ENCODE results near the gene ADAMTS6. TPM values are rescaled to one million over a fixed set of nuclear protein-coding genes. Genes with fewer than 3 reads are reported as not detected.
A peak's percentile ranks its signal among the peaks of the same experiment; 100 is the strongest.

Gene ADAMTS6
- total RNA-seq, 1 experiment from 2014 or later: 0.23 TPM

DNA sequence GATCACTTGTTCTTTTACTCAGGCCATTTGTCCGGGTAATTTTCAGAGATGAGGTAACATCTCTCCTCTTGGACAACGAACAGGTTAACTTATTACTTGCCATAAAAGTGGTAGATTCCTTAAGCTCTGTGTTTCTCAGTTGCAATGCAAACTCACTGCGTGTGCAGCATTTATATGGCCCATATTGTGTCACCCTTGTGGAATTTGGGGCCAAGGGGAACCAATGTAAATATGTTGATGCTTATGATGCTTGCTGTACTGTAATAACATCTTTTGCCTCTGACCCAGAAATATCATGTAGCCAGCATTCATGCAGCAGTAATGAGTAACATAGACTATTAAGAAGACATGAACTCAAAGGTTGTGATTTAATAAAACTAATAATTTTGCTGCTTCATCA lies 175.8 kb downstream of the ADAMTS6 start:
- H3K27me3 Mint-ChIP-seq (ENCODE audit: insufficient read depth, unreplicated experiment): no peaks in the 10 kb centered on the region
- no peaks in the 10 kb centered on the region for H3K9me3 Mint-ChIP-seq (ENCODE audit: unreplicated experiment)
- Histone ChIP-seq H3K9me3 (no peaks in the 10 kb centered on the region), H3K4me3 (ENCODE audit: low read depth, low read length) (no peak overlapping the region), H3K4me1 (0 out of 2 replicates have a peak, but pooled peaks cover 3% of the 10 kb centered on the region), H3K27me3 (replicated peaks; ENCODE audit: control insufficient read depth, insufficient read depth, low read length) (no peaks in the 10 kb centered on the region), H3K36me3 (ENCODE audit: control insufficient read depth, insufficient read depth, low read length) (no peaks in the 10 kb centered on the region)
- peak; percentile 32 to 34 for DNase-seq
- TF ChIP-seq, protein P1, sequence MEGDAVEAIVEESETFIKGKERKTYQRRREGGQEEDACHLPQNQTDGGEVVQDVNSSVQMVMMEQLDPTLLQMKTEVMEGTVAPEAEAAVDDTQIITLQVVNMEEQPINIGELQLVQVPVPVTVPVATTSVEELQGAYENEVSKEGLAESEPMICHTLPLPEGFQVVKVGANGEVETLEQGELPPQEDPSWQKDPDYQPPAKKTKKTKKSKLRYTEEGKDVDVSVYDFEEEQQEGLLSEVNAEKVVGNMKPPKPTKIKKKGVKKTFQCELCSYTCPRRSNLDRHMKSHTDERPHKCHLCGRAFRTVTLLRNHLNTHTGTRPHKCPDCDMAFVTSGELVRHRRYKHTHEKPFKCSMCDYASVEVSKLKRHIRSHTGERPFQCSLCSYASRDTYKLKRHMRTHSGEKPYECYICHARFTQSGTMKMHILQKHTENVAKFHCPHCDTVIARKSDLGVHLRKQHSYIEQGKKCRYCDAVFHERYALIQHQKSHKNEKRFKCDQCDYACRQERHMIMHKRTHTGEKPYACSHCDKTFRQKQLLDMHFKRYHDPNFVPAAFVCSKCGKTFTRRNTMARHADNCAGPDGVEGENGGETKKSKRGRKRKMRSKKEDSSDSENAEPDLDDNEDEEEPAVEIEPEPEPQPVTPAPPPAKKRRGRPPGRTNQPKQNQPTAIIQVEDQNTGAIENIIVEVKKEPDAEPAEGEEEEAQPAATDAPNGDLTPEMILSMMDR (IDR thresholded peaks at IDR 0.05; ENCODE audit: insufficient read depth in 1 of 2, low read depth in 1 of 2, low read length in 1 of 2, severe bottlenecking in 1 of 2, unreplicated experiment in 1 of 2): no peak
- H3K4me3 Mint-ChIP-seq (ENCODE audit: unreplicated experiment): no peak overlapping the region
- POLR2A ChIA-PET: no interaction called here
- BruUV-seq (replicated peaks): no TSS peak
- CTCF ChIA-PET: no interaction called here
- H3K27ac Mint-ChIP-seq (ENCODE audit: unreplicated experiment): no peak overlapping the region
- intact Hi-C loops (cut with micrococcal nuclease; ENCODE audit: unreplicated experiment): no loop called here
- H3K4me1 Mint-ChIP-seq (ENCODE audit: low read depth, unreplicated experiment): peaks cover 8% of the 10 kb centered on the region
- H3K36me3 Mint-ChIP-seq (ENCODE audit: insufficient read depth, unreplicated experiment): no peaks in the 10 kb centered on the region

DNA sequence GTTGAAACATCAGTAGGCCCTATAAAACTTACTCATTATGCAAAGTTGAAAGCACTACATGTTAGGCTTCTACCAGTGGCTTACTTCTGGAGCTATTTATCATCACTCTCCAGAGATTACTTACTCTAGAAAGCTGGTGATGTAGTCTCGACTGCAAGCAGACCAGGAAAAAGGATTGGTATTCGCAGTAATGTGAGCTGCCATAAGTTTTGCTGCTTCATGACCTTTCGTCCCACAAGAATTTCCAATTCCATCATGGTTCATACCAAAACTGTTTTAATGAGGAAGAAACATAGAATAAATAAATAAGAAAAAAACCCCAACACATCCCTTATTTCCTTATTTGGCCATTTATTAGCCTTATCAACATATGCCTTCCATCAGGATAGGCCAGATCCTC lies 181.9 kb downstream of the ADAMTS6 start:
- no peaks in the 10 kb centered on the region for H3K9me3 Mint-ChIP-seq (ENCODE audit: unreplicated experiment)
- H3K36me3 ChIP-seq (ENCODE audit: control insufficient read depth, insufficient read depth, low read length): no peaks in the 10 kb centered on the region
- TF ChIP-seq, protein P1 (IDR thresholded peaks at IDR 0.05; ENCODE audit: insufficient read depth in 1 of 2, low read depth in 1 of 2, low read length in 1 of 2, severe bottlenecking in 1 of 2, unreplicated experiment in 1 of 2): no peak
- no peaks in the 10 kb centered on the region for H3K27me3 ChIP-seq (replicated peaks; ENCODE audit: control insufficient read depth, insufficient read depth, low read length)
- no peaks in the 10 kb centered on the region for H3K36me3 Mint-ChIP-seq (ENCODE audit: insufficient read depth, unreplicated experiment)
- CTCF ChIA-PET: no interaction called here
- H3K27me3 Mint-ChIP-seq (ENCODE audit: insufficient read depth, unreplicated experiment): no peaks in the 10 kb centered on the region
- H3K4me3 Mint-ChIP-seq (ENCODE audit: unreplicated experiment): no peak overlapping the region
- intact Hi-C loops (cut with micrococcal nuclease; ENCODE audit: unreplicated experiment): no loop called here
- H3K9me3 ChIP-seq: no peaks in the 10 kb centered on the region
- no peak overlapping the region for H3K27ac Mint-ChIP-seq (ENCODE audit: unreplicated experiment)
- H3K4me3 ChIP-seq (ENCODE audit: low read depth, low read length): no peak overlapping the region
- no peaks in the 10 kb centered on the region for H3K4me1 Mint-ChIP-seq (ENCODE audit: low read depth, unreplicated experiment)
- no peak for DNase-seq
- POLR2A ChIA-PET: no interaction called here
- H3K4me1 ChIP-seq: no peaks in the 10 kb centered on the region
- no TSS peak for BruUV-seq (replicated peaks)

DNA sequence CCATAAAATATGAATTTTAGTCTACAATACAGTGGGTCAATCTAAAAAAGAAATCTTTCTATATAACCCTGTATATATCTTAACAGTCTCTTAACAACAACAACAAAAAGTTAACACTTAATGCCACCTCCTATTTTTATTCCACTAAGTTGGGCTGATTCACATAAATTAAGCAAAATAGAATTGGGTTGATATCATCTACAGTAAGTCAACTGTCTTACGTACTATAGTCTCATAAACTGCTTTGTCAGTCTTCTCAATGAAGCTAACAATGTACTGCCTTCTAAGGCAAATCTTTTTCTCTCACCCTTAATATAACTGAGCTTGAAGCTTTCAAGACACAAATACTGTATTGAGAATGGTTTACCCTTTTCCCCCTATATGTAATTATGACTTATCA lies 185.7 kb downstream of the ADAMTS6 start:
- ChIA-PET POLR2A (no interaction called here), CTCF (no interaction called here)
- no peaks in the 10 kb centered on the region for H3K27me3 ChIP-seq (replicated peaks; ENCODE audit: control insufficient read depth, insufficient read depth, low read length)
- Mint-ChIP-seq H3K4me1 (ENCODE audit: low read depth, unreplicated experiment) (no peaks in the 10 kb centered on the region), H3K36me3 (ENCODE audit: insufficient read depth, unreplicated experiment) (no peaks in the 10 kb centered on the region), H3K27ac (ENCODE audit: unreplicated experiment) (no peak overlapping the region), H3K9me3 (ENCODE audit: unreplicated experiment) (no peaks in the 10 kb centered on the region), H3K4me3 (ENCODE audit: unreplicated experiment) (no peak overlapping the region), H3K27me3 (ENCODE audit: insufficient read depth, unreplicated experiment) (no peaks in the 10 kb centered on the region)
- no peaks in the 10 kb centered on the region for H3K4me1 ChIP-seq
- no peak for DNase-seq
- BruUV-seq (replicated peaks): no TSS peak
- TF ChIP-seq, protein P1 (IDR thresholded peaks at IDR 0.05; ENCODE audit: insufficient read depth in 1 of 2, low read depth in 1 of 2, low read length in 1 of 2, severe bottlenecking in 1 of 2, unreplicated experiment in 1 of 2): no peak
- intact Hi-C loops (cut with micrococcal nuclease; ENCODE audit: unreplicated experiment): no loop called here
- no peaks in the 10 kb centered on the region for H3K36me3 ChIP-seq (ENCODE audit: control insufficient read depth, insufficient read depth, low read length)
- no peaks in the 10 kb centered on the region for H3K9me3 ChIP-seq
- H3K4me3 ChIP-seq (ENCODE audit: low read depth, low read length): no peak overlapping the region
